SK-N-SH (cell line): ENCODE data around the gene TBC1D21.

Experiments
- MXI1 ChIP-seq: IDR thresholded peaks from 2 replicates; pipeline ENCODE4 v1.6.1; 2012; ENCODE audit warnings: mild to moderate bottlenecking, low read depth, low read length, improper control_type of control experiment
- USF1 ChIP-seq: IDR thresholded peaks from 2 replicates; pipeline ENCODE4 v1.4.0; 2012; ENCODE audit warnings: low read depth, borderline replicate concordance

GRCh38 chr15:73839699-73840377 is 33.5 kb upstream of the TBC1D21 start:
- TF ChIP-seq USF1 (no peak), MXI1 (no peak)
